Measurements from ENCODE around the gene CARMIL3.
"Not testable (repeated sequence)": the region's sequence is repeated elsewhere in the genome, so short reads cannot be mapped to it uniquely, and the experiment has no call there.

GRCh38 chr14:24035769-24036168 lies 16.0 kb upstream of the CARMIL3 start:
- not testable (repeated sequence) for TF ChIP-seq CREB5 (CRISPR knock-in tag; IDR thresholded peaks at IDR 0.05; ENCODE audit: low read depth); PATZ1 (CRISPR knock-in tag; IDR thresholded peaks at IDR 0.05; ENCODE audit: borderline replicate concordance); SNAI2 (CRISPR knock-in tag; IDR thresholded peaks at IDR 0.05); ESRRG (CRISPR knock-in tag; IDR thresholded peaks at IDR 0.05); ZFP30 (CRISPR knock-in tag; IDR thresholded peaks at IDR 0.05); ZC3H10 (CRISPR knock-in tag; IDR thresholded peaks at IDR 0.05); ZFP3 (CRISPR knock-in tag; IDR thresholded peaks at IDR 0.05); ARNTL (CRISPR knock-in tag; IDR thresholded peaks at IDR 0.05; ENCODE audit: borderline replicate concordance, low read depth); TCF4 (CRISPR knock-in tag; IDR thresholded peaks at IDR 0.05; ENCODE audit: borderline replicate concordance); ZNF8 (CRISPR knock-in tag; IDR thresholded peaks at IDR 0.05); BACH2 (CRISPR knock-in tag; IDR thresholded peaks at IDR 0.05; ENCODE audit: borderline replicate concordance)

Measured in SK-N-SH treated with all-trans-retinoic acid at 6 μM for 48 hours (cell line).